Measurements from ENCODE around the gene LILRB1.
"Not testable (repeated sequence)": the region's sequence is repeated elsewhere in the genome, so short reads cannot be mapped to it uniquely, and the experiment has no call there.

LILRB1 gene

DNA sequence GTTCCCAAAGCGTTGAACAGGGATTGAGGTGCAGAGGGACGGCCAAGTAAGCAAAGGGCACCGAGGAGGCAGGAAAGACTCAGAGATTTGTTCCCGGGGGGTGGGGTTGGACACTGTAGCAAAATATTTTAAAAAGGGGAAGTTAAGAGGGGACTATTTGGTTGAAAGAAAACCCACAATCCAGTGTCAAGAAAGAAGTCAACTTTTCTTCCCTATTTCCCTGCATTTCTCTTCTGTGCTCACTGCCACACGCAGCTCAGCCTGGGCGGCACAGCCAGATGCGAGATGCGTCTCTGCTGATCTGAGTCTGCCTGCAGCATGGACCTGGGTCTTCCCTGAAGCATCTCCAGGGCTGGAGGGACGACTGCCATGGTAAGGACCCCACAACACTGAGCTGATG, at the start of gene LILRB1:
Gene LILRB1, plus strand, starts transcription at position 223 of the 400 bp plus-strand sequence. CDS start 590 bp downstream, outside the sequence.
- peaks cover 35% of the 10 kb centered on the region for H3K27me3 Mint-ChIP-seq
- not testable (repeated sequence) for H3K4me1 Mint-ChIP-seq, H3K27ac Mint-ChIP-seq, H3K9me3 Mint-ChIP-seq, H3K36me3 Mint-ChIP-seq, H3K4me3 Mint-ChIP-seq

DNA sequence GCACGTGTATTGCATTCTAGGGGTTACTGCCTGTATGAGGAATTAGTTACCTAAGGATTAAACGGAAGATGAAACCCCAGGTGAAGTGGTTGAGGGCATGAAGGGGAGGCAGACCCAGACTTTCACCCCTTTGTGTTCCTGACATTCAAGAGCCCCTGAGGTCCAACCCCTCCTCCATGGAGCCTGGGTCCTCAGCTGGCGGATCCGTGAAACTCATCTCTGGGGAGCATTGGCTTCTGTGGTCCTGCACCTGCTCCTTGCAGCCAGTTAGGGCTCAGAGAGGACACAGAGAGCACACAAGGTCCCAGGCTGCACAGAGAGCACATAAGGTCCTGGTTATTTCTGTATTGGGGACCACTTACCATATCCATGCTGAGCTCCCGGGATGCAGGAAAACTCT, 43.9 kb upstream of the LILRB1 start:
- Mint-ChIP-seq H3K4me3 (no peak overlapping the region), H3K4me1 (no peaks in the 10 kb centered on the region), H3K9me3 (peaks cover 13% of the 10 kb centered on the region), H3K27me3 (peaks cover 28% of the 10 kb centered on the region), H3K36me3 (peaks cover 2% of the 10 kb centered on the region), H3K27ac (no peak overlapping the region)

DNA sequence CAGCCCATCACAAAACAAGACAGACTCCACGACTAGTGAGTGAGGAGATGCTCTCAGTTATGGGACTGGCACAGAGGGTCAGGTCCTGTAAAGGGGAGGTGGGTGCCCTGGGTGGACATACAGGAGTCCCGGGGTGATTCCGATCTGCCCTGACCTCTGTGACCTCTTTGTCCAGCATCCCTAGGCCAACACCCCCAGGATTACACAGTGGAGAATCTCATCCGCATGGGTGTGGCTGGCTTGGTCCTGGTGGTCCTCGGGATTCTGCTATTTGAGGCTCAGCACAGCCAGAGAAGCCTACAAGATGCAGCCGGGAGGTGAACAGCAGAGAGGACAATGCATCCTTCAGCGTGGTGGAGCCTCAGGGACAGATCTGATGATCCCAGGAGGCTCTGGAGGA, 43.3 kb upstream of the LILRB1 start:
- H3K36me3 Mint-ChIP-seq = peaks cover 2% of the 10 kb centered on the region
- H3K4me1 Mint-ChIP-seq = no peaks in the 10 kb centered on the region
- peaks cover 13% of the 10 kb centered on the region for H3K9me3 Mint-ChIP-seq
- peaks cover 28% of the 10 kb centered on the region for H3K27me3 Mint-ChIP-seq
- H3K27ac Mint-ChIP-seq = no peak overlapping the region
- no peak overlapping the region for H3K4me3 Mint-ChIP-seq

- not testable (repeated sequence) for H3K4me1 Mint-ChIP-seq, H3K9me3 Mint-ChIP-seq, H3K4me3 Mint-ChIP-seq, H3K36me3 Mint-ChIP-seq, H3K27ac Mint-ChIP-seq
- peaks cover 17% of the 10 kb centered on the region for H3K27me3 Mint-ChIP-seq
These were observed 36.8 kb upstream of the LILRB1 start, which contains the start of gene LILRA1 for GRCh38 chr19:54593445-54593844. TSS of gene LILRA1 (plus strand) at chr19:54593632. CDS start at chr19:54594245, 613 bp downstream.

DNA sequence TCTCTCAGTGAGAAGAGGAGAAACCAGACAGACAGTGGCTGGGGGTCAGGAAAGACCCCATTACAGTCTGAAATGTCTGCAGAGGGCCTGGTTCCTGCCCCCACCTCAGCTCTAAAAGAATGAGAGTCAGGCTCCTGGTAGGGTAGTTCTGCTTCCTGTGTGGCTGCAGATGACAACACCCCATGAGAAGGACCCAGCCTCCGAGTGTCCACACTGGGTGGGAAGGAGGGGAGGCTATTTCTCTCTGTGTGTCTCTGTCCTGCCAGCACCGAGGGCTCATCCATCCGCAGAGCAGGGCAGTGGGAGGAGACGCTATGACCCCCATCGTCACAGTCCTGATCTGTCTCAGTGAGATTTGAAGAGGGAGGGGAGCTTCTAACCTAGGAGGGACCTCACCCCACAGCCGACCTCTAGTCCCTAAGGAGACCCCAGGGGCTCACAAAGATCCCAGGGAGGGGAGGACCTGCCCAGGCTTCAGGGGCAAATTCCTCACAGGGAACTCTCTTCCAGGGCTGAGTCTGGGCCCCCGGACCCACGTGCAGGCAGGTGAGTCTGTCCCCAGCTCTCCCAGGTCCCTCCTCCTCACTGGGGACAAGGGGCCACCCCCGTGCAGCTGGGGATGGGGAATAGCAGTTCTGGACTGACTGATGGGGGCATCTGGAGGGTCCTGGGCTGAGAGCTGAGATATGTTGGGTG, 36.2 kb upstream of the LILRB1 start:
- H3K9me3 Mint-ChIP-seq, H3K4me1 Mint-ChIP-seq, H3K4me3 Mint-ChIP-seq, H3K36me3 Mint-ChIP-seq, H3K27ac Mint-ChIP-seq: not testable (repeated sequence)
- H3K27me3 Mint-ChIP-seq = peaks cover 17% of the 10 kb centered on the region

DNA sequence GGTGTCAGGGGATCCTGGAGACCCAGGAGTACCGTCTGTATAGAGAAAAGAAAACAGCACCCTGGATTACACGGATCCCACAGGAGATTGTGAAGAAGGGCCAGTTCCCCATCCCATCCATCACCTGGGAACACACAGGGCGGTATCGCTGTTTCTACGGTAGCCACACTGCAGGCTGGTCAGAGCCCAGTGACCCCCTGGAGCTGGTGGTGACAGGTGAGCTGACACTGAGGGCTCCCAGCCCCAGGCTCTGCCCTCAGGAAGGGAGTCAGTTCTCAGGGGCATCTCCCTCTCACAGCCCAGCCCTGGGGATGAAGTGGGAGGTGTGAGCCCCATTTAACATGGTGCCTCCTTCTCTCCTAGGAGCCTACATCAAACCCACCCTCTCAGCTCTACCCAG, 35.5 kb upstream of the LILRB1 start:
- H3K4me3 Mint-ChIP-seq = no peak overlapping the region
- H3K27ac Mint-ChIP-seq = no peak overlapping the region
- peaks cover 5% of the 10 kb centered on the region for H3K9me3 Mint-ChIP-seq
- H3K27me3 Mint-ChIP-seq = peaks cover 17% of the 10 kb centered on the region
- no peaks in the 10 kb centered on the region for H3K4me1 Mint-ChIP-seq
- peaks cover 2% of the 10 kb centered on the region for H3K36me3 Mint-ChIP-seq

- not testable (repeated sequence) for H3K9me3 Mint-ChIP-seq, H3K36me3 Mint-ChIP-seq, H3K27ac Mint-ChIP-seq, H3K4me3 Mint-ChIP-seq, H3K4me1 Mint-ChIP-seq
- H3K27me3 Mint-ChIP-seq = peaks cover 19% of the 10 kb centered on the region
These were observed 34.4 kb upstream of the LILRB1 start for GRCh38 chr19:54595680-54596436.

DNA sequence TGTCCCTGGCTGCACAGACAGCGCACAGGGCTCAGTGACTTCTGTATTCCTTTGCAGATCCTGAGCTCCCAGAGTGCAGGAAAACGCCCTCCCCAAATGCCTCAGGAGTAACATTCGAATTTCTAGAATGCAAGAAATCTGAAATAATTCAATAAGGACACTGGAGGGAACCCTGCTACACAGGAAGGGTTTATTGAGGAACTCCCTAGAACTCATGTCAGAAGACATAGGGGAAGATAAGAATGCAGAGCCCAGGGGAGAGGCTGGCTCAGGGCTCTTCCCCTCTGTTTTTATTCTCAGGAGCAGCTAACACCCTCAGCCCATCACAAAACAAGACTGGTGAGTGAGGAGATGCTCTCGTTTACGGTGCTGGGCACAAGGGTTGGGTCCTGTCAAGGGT, 30.1 kb upstream of the LILRB1 start:
- peaks cover 15% of the 10 kb centered on the region for H3K27me3 Mint-ChIP-seq
- peaks cover 5% of the 10 kb centered on the region for H3K9me3 Mint-ChIP-seq
- H3K4me1 Mint-ChIP-seq = no peaks in the 10 kb centered on the region
- no peak overlapping the region for H3K27ac Mint-ChIP-seq
- H3K4me3 Mint-ChIP-seq = no peak overlapping the region
- no peaks in the 10 kb centered on the region for H3K36me3 Mint-ChIP-seq

DNA sequence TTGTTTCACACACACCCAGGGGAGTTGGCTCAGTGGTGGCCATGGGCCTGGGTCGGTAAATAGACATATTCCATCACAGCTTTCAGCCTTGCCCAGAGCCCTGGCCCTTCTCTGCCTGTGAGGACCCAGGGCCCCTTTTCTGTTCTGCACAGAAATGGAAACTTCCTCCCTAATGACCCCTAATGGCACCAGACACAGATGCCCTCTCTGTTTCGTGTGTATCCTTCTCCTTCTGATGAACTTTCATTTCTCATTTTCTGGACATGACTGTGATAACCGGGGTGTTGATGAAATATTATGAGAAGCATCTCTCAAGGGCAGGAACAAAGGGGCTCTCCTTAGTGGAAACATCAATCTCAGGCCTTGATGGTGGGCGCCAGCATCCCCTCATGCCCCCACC, 24.1 kb upstream of the LILRB1 start:
- H3K9me3 Mint-ChIP-seq = peaks cover 7% of the 10 kb centered on the region
- no peak overlapping the region for H3K4me3 Mint-ChIP-seq
- H3K36me3 Mint-ChIP-seq = no peaks in the 10 kb centered on the region
- H3K27ac Mint-ChIP-seq = no peak overlapping the region
- H3K4me1 Mint-ChIP-seq = no peaks in the 10 kb centered on the region
- peaks cover 22% of the 10 kb centered on the region for H3K27me3 Mint-ChIP-seq

- peaks cover 7% of the 10 kb centered on the region for H3K9me3 Mint-ChIP-seq
- no peaks in the 10 kb centered on the region for H3K36me3 Mint-ChIP-seq
- no peak overlapping the region for H3K27ac Mint-ChIP-seq
- H3K4me1 Mint-ChIP-seq = no peaks in the 10 kb centered on the region
- no peak overlapping the region for H3K4me3 Mint-ChIP-seq
- peaks cover 22% of the 10 kb centered on the region for H3K27me3 Mint-ChIP-seq
These were observed 23.1 kb upstream of the LILRB1 start for GRCh38 chr19:54606891-54607784.

DNA sequence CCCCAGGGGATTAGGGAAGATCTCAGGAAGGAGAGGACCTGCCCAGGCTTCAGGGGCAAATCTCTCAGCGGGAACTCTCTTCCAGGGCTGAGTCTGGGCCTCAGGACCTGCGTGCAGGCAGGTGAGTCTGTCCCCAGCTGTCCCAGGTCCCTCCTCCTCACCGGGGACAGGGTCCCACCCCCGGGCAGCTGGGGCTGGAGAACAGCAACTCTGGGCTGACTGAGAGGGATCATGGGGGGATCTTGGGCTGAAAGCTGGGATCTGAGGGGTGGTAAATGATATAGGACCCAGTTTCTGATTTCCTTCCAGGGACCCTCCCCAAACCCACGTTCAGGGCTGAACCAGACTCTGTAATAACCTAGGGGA, 22.5 kb upstream of the LILRB1 start:
- Mint-ChIP-seq H3K27ac (no peak overlapping the region), H3K4me1 (no peaks in the 10 kb centered on the region), H3K27me3 (peaks cover 19% of the 10 kb centered on the region), H3K4me3 (no peak overlapping the region), H3K9me3 (peaks cover 7% of the 10 kb centered on the region), H3K36me3 (no peaks in the 10 kb centered on the region)

DNA sequence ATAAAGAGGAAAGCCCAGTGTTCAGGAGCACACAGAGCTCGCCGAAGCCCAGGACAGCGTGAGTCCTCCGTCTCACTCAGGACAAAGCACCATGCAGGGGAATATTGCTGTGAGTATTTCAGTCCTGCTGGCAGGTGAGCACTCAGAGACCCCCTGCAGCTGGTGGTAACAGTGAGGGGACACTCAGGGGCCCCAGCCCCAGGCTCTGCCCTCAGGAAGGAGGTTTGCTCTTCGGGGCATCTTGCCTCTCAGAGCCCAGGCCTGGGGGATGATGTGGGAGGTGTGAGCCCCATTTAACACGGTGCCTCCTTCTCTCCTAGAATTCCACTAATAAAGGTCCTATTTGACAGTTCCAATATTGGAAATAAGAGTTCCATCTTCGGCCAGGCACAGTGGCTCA, 22.1 kb upstream of the LILRB1 start:
- H3K27ac Mint-ChIP-seq = no peak overlapping the region
- H3K27me3 Mint-ChIP-seq = peaks cover 21% of the 10 kb centered on the region
- H3K4me1 Mint-ChIP-seq = no peaks in the 10 kb centered on the region
- H3K4me3 Mint-ChIP-seq = no peak overlapping the region
- no peaks in the 10 kb centered on the region for H3K36me3 Mint-ChIP-seq
- peaks cover 7% of the 10 kb centered on the region for H3K9me3 Mint-ChIP-seq

DNA sequence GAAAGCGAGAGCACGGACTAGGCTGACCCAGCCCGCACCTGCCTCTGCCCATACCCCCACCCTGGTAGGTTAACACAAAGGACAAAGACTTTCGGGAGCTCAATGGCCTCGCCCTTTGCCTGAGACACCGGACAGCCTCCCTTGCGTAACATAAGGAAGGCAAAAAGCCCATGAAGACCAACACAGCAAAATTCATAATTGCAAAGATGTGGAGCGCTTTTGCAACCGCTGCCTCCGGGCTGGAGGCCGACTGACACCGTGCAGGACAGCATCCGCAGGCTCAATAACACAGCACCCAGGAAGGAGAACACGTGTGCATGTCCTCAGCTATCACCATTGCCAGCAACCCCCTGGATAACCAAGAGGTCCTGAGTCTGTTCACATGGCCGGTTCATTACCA, 21.5 kb upstream of the LILRB1 start:
- Mint-ChIP-seq H3K27ac (no peak overlapping the region), H3K27me3 (peaks cover 21% of the 10 kb centered on the region), H3K9me3 (peaks cover 7% of the 10 kb centered on the region), H3K4me3 (no peak overlapping the region), H3K4me1 (no peaks in the 10 kb centered on the region), H3K36me3 (no peaks in the 10 kb centered on the region)

- Mint-ChIP-seq H3K9me3 (peaks cover 7% of the 10 kb centered on the region), H3K4me1 (no peaks in the 10 kb centered on the region), H3K36me3 (no peaks in the 10 kb centered on the region), H3K27me3 (peaks cover 19% of the 10 kb centered on the region), H3K27ac (no peak overlapping the region), H3K4me3 (no peak overlapping the region)
These were observed 20.9 kb upstream of the LILRB1 start for GRCh38 chr19:54609356-54609791.

GRCh38 chr19:54612428-54612827, 17.9 kb upstream of the LILRB1 start:
- Mint-ChIP-seq H3K27ac (no peak overlapping the region), H3K4me3 (no peak overlapping the region), H3K4me1 (no peaks in the 10 kb centered on the region), H3K27me3 (peaks cover 4% of the 10 kb centered on the region), H3K9me3 (no peaks in the 10 kb centered on the region), H3K36me3 (no peaks in the 10 kb centered on the region)

DNA sequence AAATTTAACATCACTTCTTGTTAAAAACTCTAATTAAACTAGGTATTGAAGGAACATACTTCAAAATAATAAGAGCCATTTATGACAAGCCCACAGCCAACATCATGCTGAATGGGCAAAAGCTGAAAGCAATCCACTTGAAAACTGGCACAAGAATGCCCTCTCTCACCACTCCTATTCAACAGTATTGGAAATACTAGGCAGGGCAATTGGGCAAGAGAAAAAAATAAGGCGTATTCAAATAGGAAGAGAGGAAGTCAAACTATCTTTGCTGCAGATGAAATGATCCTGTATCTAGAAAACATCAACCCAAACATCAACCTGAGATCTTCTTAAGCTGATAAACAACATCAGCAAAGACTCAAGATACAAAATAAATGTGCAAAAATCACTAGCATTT, 15.6 kb upstream of the LILRB1 start:
- H3K27ac Mint-ChIP-seq = no peak overlapping the region
- no peaks in the 10 kb centered on the region for H3K4me1 Mint-ChIP-seq
- no peaks in the 10 kb centered on the region for H3K36me3 Mint-ChIP-seq
- H3K4me3 Mint-ChIP-seq = no peak overlapping the region
- peaks cover 3% of the 10 kb centered on the region for H3K27me3 Mint-ChIP-seq
- no peaks in the 10 kb centered on the region for H3K9me3 Mint-ChIP-seq
